IPS DF 4.7 (cell line): ENCODE results near the gene NSDHL.

ENCODE experiments used
- DNase-seq: peaks from one replicate; pipeline ENCODE4 v3.0.0-alpha.2; 2013; ENCODE audit warnings: low spot score; ENCODE audit errors: extremely low read depth

The NSDHL gene

DNA sequence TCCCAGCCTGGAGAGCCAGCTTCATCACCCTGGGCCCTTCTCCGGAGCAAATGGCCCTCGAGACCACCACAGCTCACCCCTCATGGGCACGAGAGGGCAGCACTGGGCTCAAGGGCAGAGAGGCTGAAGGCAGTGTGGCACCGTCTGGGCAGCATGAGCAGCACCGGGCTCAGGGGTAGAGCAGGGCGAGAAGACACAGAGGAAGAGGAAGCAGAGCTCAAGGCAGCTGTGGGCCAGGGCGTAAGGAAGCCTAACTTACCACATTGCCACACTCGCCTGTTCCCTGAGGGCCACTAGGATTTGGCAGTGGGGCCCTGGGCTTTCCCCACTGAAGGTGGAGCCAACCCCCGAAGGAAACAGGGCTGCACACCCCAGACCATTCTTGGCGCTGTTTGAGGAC is 82.5 kb downstream of the NSDHL start:
- no peak for DNase-seq

DNA sequence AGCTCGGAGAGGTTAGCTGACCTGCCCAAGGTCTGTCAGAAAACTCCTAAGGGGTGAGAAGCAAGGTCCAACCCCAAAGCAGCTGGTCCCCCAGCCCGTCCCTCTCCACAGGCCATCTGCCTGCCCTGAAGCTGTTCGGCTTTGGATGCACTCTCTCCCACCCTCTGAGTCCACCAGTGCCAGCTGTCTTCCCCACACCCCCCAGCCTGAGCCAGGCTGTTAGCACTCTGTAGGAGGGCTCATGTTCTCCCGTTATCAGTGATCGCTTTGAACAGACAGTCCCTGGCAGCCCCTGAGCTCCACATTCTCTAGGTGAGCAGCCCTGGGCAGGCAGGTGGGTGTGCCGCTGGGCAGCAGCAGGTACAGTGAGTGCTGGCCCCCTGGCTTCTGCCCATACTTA is 83.0 kb downstream of the NSDHL start:
- no peak for DNase-seq

DNA sequence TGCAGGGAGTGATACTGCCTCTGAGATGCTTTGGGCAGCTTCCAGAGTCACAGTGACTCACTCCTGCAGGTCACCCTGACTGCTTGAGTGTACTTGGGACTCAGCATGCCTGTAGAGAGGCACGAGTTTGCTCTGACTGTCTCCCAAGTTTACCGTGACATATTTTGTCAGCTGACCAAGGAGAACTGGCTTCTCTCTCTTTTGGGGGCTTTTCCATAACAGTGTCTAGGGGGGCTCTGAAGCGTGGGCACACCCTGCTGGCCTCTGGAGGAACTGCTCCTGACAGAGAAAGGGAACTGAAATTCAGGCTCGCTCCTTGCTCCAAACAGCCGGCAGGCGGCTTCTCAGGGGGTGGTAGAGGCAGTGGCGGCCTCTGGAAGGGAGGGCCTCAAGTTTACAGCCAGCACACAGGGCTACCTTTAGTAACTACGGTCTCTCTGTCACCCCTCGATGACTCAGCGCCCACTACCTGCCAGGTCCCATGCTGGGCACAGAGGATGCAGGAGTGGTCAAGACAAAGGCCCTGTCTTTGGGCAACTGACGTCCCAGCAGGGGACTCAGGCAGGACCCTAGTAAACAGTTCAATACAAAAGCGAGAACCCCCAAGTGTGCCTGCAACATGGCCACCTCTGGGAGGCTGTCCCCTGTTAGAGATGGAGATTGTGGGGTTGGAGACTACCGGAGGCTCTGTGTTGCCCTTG is 84.8 kb downstream of the NSDHL start:
- no peak for DNase-seq

DNA sequence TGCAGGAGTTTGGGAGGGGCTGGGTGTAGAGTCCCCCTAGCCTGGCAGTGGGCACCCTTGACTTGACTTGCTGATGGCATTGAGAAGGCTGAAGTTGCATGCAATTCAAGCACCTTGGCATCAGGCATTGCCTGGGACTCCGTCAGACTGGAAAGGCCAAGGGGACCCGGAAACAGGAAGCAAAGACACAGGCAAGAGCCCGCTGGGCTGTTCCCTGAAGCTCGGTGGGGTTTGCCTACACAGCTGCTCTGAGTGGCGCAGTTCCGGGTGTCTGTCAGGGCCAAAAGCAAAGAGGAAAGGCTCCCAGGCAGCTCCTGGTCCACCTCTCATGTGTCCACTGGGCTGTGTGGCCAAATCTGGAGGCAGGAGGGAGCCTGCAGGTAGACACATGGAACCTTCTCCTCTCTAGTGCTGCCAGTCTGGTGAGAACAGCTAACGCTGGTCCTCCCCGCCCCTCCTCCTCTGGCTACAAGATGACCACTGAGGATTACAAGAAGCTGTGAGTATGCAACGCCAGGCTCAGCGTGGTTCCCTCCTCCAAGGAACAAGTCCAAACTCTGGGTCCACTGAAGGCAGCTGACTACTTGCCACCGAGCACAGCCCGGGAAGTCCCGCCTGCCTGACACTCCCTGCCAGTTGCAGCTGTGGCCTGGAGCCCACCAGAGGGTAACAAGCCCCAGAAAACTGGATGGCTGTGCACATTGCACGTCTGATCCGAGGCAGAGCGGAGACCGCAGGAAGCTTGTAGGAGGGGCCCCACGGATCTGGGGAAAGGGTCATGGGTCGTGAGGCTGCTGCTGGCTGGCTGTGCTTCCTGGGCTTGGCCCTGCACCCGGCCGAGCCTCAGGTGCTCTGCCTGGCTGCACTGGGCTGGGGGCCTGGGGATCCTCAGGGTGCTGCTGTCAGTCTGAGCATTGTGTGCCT is 87.1 kb downstream of the NSDHL start:
- DNase-seq = no peak

DNA sequence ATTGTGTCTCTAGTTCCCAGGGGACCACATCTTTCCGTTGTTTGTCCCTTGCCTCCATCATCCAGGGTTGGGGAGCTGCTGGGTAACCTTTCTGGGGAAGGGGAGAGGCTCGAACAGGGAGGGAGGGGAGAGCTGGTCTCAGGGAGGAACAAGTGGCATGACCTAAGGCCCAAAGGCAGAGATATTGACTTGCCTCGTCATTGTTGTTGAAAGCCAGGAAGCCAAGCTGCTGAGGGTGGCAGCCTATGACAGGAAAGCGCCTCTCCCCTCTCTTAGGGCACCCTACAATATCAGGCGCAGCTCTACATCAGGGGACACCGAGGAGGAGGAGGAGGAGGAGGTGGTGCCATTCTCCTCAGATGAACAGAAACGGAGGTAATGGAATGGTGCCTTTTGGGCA is 87.8 kb downstream of the NSDHL start:
- no peak for DNase-seq
